ENCODE results near the gene AGAP1. TPM values are rescaled to one million over a fixed set of nuclear protein-coding genes. Genes with fewer than 3 reads are reported as not detected.

AGAP1 gene
- total RNA-seq, 1 donor from 2014 or later, result 23.5 TPM

DNA sequence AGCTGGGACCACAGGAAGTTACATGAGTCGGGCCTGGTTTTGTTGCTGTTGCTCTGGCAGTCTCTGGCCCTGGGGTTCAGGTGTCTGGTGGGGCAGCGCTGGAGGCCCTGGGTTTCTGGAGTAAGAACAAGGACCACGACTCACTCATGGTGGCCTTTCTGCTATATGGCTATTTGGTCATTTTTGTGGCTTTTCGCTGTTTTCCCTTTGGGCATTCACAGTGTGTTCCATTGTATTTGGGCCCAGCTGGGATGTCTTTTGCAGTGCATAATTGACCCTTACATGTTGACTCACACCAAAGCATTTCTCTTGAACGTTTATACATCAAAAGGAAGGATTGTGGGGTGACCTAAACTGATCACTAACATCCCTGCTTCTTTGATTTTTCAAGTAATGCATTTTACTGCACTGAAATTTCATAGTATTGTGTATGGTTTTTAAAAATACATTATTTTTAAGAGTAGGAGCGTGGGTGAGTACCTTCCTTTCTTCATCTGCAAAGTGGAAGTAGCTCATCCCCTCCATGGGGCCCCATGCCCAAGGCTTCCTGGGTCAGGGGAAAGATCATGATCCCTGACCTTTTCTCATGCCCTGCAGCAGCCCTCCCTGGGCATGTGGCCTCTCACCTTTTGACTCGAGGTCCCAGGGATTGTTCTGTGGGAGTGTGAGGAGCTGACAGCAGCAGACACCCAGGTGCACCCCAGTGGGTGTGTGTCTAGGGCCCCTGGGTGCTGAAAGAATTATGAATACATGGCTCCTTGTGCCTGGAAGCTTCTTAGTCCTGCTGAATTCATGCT is 225.5 kb downstream of the AGAP1 start:
- no peak for DNase-seq (ENCODE audit: missing footprints)
- intact Hi-C loops (cut with DNase I), result no loop called here
- ATAC-seq, result no peak

DNA sequence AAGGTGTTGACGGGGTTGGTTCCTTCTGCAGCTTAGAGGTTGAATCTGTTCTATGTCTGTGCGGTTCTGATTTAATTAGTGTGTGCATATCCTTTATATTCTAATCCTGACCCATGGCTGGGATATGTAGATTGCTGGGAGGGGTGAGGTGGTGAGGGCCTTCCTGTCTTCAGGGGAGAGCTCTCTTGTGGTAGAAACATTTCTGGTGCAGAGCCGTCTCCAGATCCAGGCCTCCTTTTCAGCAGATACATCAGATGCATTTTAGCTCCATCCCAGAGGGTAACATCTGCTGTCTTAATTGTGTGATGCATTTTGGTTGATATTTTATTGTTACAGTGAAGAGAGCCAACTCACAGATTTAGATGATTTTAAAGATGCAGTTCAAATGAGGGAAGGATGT is 227.8 kb downstream of the AGAP1 start:
- ATAC-seq (no peak), DNase-seq (ENCODE audit: missing footprints) (no peak)
- intact Hi-C loops (cut with DNase I), result no loop called here

- DNase-seq (ENCODE audit: missing footprints) (no peak), ATAC-seq (no peak)
- intact Hi-C loops (cut with DNase I), result no loop called here
These were observed 229.0 kb downstream of the AGAP1 start for GRCh38 chr2:235722869-235723268.

- intact Hi-C loops (cut with DNase I), result no loop called here
- ATAC-seq (no peak), DNase-seq (ENCODE audit: missing footprints) (no peak)
These were observed 229.5 kb downstream of the AGAP1 start for GRCh38 chr2:235723371-235723770.

DNA sequence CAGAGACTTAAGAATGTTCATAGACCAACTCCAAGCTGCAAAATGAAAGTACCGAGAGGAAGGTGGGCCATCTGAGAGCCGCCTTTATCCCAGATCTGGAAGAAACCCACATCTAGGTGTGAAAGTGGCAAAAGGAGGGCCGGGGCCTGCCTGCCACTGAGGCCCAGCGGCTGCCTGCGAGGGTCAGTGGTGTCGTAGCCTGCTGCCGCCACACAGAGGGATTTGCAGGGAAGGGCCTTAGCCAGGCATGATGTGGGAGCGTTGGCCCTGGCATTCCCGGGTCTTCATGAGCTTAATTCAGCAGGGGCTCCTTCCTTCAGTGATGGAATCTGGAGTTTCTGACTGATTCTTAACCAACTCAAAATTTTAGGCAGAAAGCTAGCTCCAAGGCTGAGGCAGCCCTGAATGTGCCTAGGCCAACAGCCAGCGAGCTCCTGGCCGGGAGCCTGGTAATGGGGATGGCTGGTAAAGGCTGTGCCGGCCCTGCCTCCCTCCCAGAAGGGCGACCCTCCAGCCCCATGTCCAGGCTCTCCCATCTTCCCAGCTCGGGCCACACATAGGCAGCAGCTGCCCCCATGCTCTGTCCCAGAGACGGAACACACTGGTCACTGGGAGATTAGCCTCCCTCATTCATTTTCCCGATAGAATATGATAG is 230.1 kb downstream of the AGAP1 start:
- DNase-seq (ENCODE audit: missing footprints), result no peak
- peak; percentile 17 for ATAC-seq
- intact Hi-C loops (cut with DNase I), result no loop called here

GRCh38 chr2:235725016-235725489 is 231.2 kb downstream of the AGAP1 start:
- ATAC-seq, result peak; percentile 77
- intact Hi-C loops (cut with DNase I), result no loop called here
- peak; percentile 84 for DNase-seq (ENCODE audit: missing footprints)

DNA sequence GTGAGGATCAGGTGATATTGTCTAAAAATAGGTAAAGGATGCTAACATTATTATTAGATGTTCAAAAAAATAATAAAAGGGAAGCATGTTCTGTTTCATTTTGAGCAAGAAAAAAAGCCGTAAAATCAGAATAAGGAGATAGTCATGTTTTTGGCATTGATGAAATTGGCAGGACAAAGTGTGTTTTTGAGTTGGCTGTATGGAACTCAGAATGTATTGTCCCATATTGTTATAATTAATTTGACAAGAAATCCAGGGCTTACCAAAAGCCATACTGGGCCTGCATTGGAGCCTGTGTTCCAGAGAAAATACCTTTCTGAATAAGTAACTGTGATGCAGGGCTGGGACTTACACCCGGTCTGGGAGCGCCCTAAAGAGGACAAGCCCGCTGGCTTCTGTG is 232.0 kb downstream of the AGAP1 start:
- no peak for ATAC-seq
- no peak for DNase-seq (ENCODE audit: missing footprints)
- intact Hi-C loops (cut with DNase I), result no loop called here

DNA sequence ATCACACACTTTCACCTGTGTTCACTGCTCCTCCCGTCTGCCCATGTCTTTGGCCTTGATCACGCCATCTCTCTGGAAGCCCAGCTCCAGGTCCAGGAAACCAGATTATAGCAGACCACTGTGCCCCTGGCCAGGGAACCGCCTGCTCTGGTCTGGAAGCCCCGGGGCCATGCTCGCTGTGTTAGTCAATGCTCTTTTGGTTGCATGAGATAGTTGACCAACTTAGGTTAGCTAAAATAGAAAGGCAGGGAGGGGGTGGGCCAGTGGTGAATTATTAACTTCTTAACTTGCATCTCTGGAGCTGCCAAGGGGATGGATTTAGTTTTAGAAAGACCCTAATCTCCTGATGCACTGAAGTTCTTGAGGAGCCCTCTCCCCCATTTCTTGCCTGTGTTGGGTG is 232.7 kb downstream of the AGAP1 start:
- intact Hi-C loops (cut with DNase I), result no loop called here
- ATAC-seq, result no peak
- DNase-seq (ENCODE audit: missing footprints), result no peak

- DNase-seq (ENCODE audit: missing footprints) (peak; percentile 15), ATAC-seq (peak; percentile 8)
- intact Hi-C loops (cut with DNase I), result no loop called here
These were observed 233.3 kb downstream of the AGAP1 start for GRCh38 chr2:235727174-235727573.

- DNase-seq (ENCODE audit: missing footprints) (no peak), ATAC-seq (no peak)
- intact Hi-C loops (cut with DNase I), result no loop called here
These were observed 234.3 kb downstream of the AGAP1 start for GRCh38 chr2:235727891-235728799.

DNA sequence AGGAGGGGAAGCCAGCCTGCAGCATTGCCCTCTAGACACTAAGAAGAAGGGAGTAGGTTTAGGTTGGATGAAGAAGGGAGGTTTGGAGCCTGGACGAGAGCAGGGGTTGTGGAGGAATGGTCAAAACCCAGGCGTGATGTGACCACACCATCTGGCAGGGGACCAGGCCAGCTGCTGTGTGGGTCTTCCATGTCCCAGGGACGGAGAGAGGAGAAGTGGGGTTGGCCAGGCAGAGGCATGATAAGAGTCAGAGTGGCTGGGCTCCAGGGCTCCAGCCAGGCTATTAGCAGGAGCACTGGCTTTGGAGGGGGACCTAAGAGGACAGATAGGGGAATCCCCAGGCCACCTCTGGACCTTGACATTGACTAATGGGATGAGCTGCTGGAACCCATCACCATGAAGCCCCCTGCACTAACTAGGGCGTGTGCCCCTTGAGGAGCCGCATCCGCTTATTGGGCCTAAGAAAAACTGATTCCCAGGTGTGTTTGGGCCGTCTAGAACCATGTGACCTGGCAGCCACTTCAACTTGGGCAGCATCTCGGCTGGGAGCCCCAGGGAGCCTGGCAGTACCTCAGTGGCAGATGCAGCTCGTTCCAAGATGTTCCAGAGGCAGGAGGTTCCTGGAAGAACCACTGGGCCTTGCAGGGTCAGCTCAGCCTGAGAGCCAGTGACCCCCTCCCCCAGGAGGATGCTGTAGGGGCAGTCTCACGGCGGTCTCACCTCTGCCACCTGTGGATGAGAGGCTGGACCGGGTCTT is 235.1 kb downstream of the AGAP1 start:
- DNase-seq (ENCODE audit: missing footprints) (peak; percentile 90), ATAC-seq (peak; percentile 71)
- intact Hi-C loops (cut with DNase I), result no loop called here

- intact Hi-C loops (cut with DNase I), result no loop called here
- DNase-seq (ENCODE audit: missing footprints), result no peak
These were observed 235.7 kb downstream of the AGAP1 start for GRCh38 chr2:235729557-235729947.

GRCh38 chr2:235730115-235730514 is 236.3 kb downstream of the AGAP1 start:
- intact Hi-C loops (cut with DNase I), result no loop called here
- DNase-seq (ENCODE audit: missing footprints) (no peak), ATAC-seq (no peak)

More at GRCh38 chr2:235729557-235729947, 235.7 kb downstream of the AGAP1 start:
- no peak for ATAC-seq

DNA sequence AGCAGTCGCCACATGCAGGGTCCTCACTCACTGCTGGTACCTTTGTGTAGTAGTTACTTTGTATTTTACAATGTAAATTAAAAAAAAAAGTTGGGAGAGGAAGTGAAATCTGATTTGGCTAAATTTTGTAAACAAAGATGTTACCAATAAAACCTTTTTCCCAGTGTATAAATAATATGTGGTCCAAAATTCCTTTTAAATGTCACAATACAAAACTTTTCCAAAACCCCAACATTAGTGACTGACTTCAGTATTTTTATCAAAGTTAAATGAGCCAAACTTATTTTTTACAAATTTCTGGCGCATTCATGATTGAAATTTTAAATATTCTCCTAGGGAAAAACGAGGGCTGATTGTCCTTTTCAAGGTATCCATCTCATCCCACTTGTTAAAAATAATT is 239.9 kb downstream of the AGAP1 start:
- ATAC-seq (no peak), DNase-seq (ENCODE audit: missing footprints) (no peak)
- intact Hi-C loops (cut with DNase I), result no loop called here

DNA sequence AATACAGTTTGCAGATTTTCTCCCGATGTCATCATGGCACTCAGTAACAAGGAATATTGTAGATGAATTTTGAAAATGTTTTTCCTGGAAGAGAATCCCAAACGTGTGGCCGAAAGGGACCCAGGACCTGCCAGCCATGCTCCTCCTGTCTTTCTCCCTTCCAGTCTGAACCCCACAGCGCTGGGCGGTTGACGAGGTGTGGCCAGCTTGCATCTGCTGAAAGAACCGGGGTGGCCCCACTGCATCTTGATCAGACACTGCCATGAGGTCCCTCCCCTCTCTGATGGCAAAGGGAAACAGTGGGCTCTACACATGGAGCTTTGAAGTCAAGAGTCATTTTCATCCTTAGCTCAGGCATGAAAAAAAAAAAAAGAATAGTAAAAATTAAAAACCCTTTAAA is 240.3 kb downstream of the AGAP1 start:
- intact Hi-C loops (cut with DNase I), result no loop called here
- ATAC-seq (no peak), DNase-seq (ENCODE audit: missing footprints) (no peak)

- DNase-seq (ENCODE audit: missing footprints), result no peak
- peak; percentile 87 for ATAC-seq
- intact Hi-C loops (cut with DNase I), result no loop called here
These were observed 240.9 kb downstream of the AGAP1 start for GRCh38 chr2:235734688-235735231.

DNA sequence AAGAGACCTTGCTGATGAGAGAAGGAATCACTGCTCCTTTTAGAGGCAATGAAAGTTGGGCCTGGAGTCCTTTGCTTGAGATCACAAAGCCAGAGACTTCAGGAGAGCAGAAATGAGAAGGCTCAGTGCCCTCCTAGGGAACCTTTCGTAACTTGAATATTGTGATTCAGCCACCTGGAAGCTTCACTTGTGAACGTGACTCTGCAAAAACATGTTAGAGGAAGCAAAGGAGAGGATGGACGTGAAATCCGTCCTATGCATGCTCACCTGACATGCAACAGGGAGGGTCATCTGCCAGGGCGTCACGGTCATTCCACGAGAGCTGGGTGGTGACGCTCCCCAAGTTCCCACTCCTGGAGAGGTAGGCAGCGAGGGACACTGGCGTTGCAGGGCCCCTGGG is 243.6 kb downstream of the AGAP1 start:
- no peak for DNase-seq (ENCODE audit: missing footprints)
- intact Hi-C loops (cut with DNase I), result no loop called here
- ATAC-seq, result no peak

DNA sequence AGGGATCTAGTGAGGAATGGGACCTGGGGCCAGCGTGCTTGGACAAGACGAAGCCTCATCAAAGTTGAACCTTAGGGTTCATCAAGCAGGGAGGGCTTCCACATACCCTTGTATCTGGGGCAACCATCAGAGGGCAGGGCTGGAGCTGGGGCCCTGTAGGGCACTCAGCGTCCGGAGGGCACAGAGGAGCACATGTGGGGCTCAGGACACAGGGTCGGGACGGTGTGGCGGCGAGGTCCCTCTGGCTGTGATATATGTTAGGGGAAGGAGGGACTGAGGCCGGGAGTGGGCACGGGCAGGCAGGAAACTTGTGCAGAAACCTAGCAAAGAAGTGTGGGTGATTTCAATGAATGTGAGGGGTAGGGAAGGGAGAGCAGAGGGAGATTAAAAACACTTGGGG is 244.0 kb downstream of the AGAP1 start:
- ATAC-seq (no peak), DNase-seq (ENCODE audit: missing footprints) (no peak)
- intact Hi-C loops (cut with DNase I), result no loop called here

Measured in Right ventricle myocardium inferior (tissue), 1 donor.